Prostate gland (tissue), 2 donors: ENCODE data around the gene ADAMTS3.

Experiments used
- POLR2A ChIP-seq: fragments of 450-650 bp; IDR thresholded peaks from one replicate; pipeline ENCODE4 v1.6.1; 2016; ENCODE audit warnings: antibody characterized with exemption, mild to moderate bottlenecking
- TF ChIP-seq, protein P1 (sequence below), 4 experiments: fragments of 200-600 bp in 2 of 4; fragments of 450-650 bp in 2 of 4; sonication (generic) in 2 of 4; IDR thresholded peaks; 1 replicate in 3 of 4; 2 replicates in 1 of 4; pipeline ENCODE4 v1.5.1; 2016 to 2019; ENCODE audit warnings: antibody characterized with exemption in 4 of 4, mild to moderate bottlenecking in 2 of 4, moderate library complexity in 2 of 4

DNA sequence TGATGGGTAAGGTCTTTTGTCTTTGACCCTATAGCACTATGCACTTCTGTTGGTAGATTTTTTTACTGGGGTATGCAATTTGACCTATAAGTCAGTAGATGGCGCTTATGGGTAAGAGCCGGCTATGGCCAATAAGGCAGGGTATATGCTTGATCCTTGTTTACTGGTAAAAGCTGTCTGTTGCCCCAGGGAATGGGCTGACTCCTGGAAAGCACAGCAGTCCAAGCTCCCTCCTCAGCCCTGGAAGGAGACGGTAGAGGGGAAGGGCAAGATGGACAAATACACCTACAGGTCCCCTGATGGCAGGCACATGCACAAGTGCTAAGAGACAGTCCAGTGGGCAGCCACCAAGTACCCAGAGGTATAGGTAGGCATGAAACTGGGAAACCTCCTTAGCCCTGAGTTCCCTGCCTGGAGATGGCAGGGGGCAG lies 63.7 kb downstream of the ADAMTS3 start:
- TF ChIP-seq, protein P1, sequence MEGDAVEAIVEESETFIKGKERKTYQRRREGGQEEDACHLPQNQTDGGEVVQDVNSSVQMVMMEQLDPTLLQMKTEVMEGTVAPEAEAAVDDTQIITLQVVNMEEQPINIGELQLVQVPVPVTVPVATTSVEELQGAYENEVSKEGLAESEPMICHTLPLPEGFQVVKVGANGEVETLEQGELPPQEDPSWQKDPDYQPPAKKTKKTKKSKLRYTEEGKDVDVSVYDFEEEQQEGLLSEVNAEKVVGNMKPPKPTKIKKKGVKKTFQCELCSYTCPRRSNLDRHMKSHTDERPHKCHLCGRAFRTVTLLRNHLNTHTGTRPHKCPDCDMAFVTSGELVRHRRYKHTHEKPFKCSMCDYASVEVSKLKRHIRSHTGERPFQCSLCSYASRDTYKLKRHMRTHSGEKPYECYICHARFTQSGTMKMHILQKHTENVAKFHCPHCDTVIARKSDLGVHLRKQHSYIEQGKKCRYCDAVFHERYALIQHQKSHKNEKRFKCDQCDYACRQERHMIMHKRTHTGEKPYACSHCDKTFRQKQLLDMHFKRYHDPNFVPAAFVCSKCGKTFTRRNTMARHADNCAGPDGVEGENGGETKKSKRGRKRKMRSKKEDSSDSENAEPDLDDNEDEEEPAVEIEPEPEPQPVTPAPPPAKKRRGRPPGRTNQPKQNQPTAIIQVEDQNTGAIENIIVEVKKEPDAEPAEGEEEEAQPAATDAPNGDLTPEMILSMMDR (IDR thresholded peaks at IDR 0.05) = peak in 3 of 4 experiments; percentile 19 to 56 (median 43)
- TF ChIP-seq POLR2A = no peak
